ENCODE data around the gene TMEM87B. TPM values are rescaled to one million over a fixed set of nuclear protein-coding genes. Genes with fewer than 3 reads are reported as not detected.

The TMEM87B gene
- total RNA-seq, 8 experiments from 2014 or later = 7.8 to 18.6 (median 15.5) TPM

- Histone ChIP-seq H3K4me3 (no peak overlapping the region), H3K4me1 (replicated peaks in 1 of 2) (peaks cover 0 to 21% of the 10 kb centered on the region in 2 donors), H3K27ac (no peak overlapping the region)
- in situ Hi-C loops (cut with MboI; ENCODE audit: low pct_unique_long_range_greater_than_20kb in 2 of 9, low sequenced_read_pairs in 9 of 9, unreplicated experiment in 9 of 9) = no loop called here
- no peak for ATAC-seq (replicated peaks in 6 of 8)
- WGBS, 10 experiments = 72 to 100% (median 86%) methylated on average over 2 to 3 of the region's 5 CpGs; no CpG with 5 or more reads in 5 of the 10 experiments
These were observed 31.4 kb upstream of the TMEM87B start for GRCh38 chr2:112023707-112024106.

- in situ Hi-C loops (cut with MboI; ENCODE audit: low pct_unique_long_range_greater_than_20kb in 2 of 9, low sequenced_read_pairs in 9 of 9, unreplicated experiment in 9 of 9) = no loop called here
- ATAC-seq (replicated peaks in 6 of 8) = no peak
- Histone ChIP-seq H3K4me3 (no peak overlapping the region), H3K4me1 (replicated peaks in 1 of 2) (peaks cover 0 to 21% of the 10 kb centered on the region in 2 donors), H3K27ac (no peak overlapping the region)
- WGBS, 10 experiments = 49 to 100% (median 79%) methylated on average over 1 to 6 of the region's 9 CpGs; no CpG with 5 or more reads in 2 of the 10 experiments
These were observed 30.8 kb upstream of the TMEM87B start for GRCh38 chr2:112024231-112024630.

GRCh38 chr2:112024896-112025491 lies 30.1 kb upstream of the TMEM87B start:
- WGBS, 10 experiments = 60 to 100% (median 96%) methylated on average over 1 to 6 of the region's 12 CpGs; no CpG with 5 or more reads in 2 of the 10 experiments
- Histone ChIP-seq H3K27ac (no peak overlapping the region), H3K4me1 (replicated peaks in 1 of 2) (peaks cover 0 to 20% of the 10 kb centered on the region in 2 donors), H3K4me3 (no peak overlapping the region)
- in situ Hi-C loops (cut with MboI; ENCODE audit: low pct_unique_long_range_greater_than_20kb in 2 of 9, low sequenced_read_pairs in 9 of 9, unreplicated experiment in 9 of 9) = loop anchor here in 6 of 9 experiments (25.0 kb wide), 2 partner anchors 113 to 138 kb away; partner anchors contain the start of genes ANAPC1 (in 2 of the 6) and MERTK (in 2 of the 6)
- no peak for ATAC-seq (replicated peaks in 6 of 8)

- in situ Hi-C loops (cut with MboI; ENCODE audit: low pct_unique_long_range_greater_than_20kb in 2 of 9, low sequenced_read_pairs in 9 of 9, unreplicated experiment in 9 of 9) = loop anchor here in 6 of 9 experiments (25.0 kb wide), 2 partner anchors 114 to 139 kb away; partner anchors contain the start of genes ANAPC1 (in 2 of the 6) and MERTK (in 2 of the 6)
- H3K27ac ChIP-seq = no peak overlapping the region
- no peak for ATAC-seq (replicated peaks in 6 of 8)
- H3K4me3 ChIP-seq = no peak overlapping the region
- 41 to 100% (median 78%) methylated on average over 1 to 8 of the region's 8 CpGs; no CpG with 5 or more reads in 1 of the 10 experiments for WGBS, 10 experiments
- peaks cover 2 to 12% of the 10 kb centered on the region in 2 donors for H3K4me1 ChIP-seq (replicated peaks in 1 of 2)
These were observed 28.6 kb upstream of the TMEM87B start for GRCh38 chr2:112026509-112026908.

- WGBS, 10 experiments = 50 to 100% (median 90%) methylated on average over 1 to 3 of the region's 3 CpGs
- peaks cover 3 to 11% of the 10 kb centered on the region in 2 donors for H3K4me1 ChIP-seq (replicated peaks in 1 of 2)
These were observed 27.3 kb upstream of the TMEM87B start for GRCh38 chr2:112027767-112028166.

GRCh38 chr2:112029164-112029563 lies 25.9 kb upstream of the TMEM87B start:
- in situ Hi-C loops (cut with MboI; ENCODE audit: low pct_unique_long_range_greater_than_20kb in 2 of 9, low sequenced_read_pairs in 9 of 9, unreplicated experiment in 9 of 9) = loop anchor here in 6 of 9 experiments (25.0 kb wide), 2 partner anchors 117 to 142 kb away; partner anchors contain the start of genes ANAPC1 (in 2 of the 6) and MERTK (in 2 of the 6)
- no peak for ATAC-seq (replicated peaks in 6 of 8)
- no peak overlapping the region for H3K4me3 ChIP-seq
- H3K27ac ChIP-seq = no peak overlapping the region
- WGBS, 10 experiments = 43 to 100% (median 95%) methylated on average over 2 of the region's 2 CpGs; no CpG with 5 or more reads in 2 of the 10 experiments
- peaks cover 3 to 11% of the 10 kb centered on the region in 2 donors for H3K4me1 ChIP-seq (replicated peaks in 1 of 2)

More at GRCh38 chr2:112027767-112028166, 27.3 kb upstream of the TMEM87B start:
- no peak overlapping the region for H3K27ac ChIP-seq
- in situ Hi-C loops (cut with MboI; ENCODE audit: low pct_unique_long_range_greater_than_20kb in 2 of 9, low sequenced_read_pairs in 9 of 9, unreplicated experiment in 9 of 9) = loop anchor here in 6 of 9 experiments (25.0 kb wide), 2 partner anchors 115 to 140 kb away; partner anchors contain the start of genes ANAPC1 (in 2 of the 6) and MERTK (in 2 of the 6)
- ATAC-seq (replicated peaks in 6 of 8) = no peak
- H3K4me3 ChIP-seq = no peak overlapping the region

- peak overlapping the region in 1 of 2 donors; percentile 38 for H3K27ac ChIP-seq
- ATAC-seq (replicated peaks in 6 of 8) = peak in 7 of 8 experiments; percentile 25 to 53 (median 43)
- 7 to 47% (median 22%) methylated on average over 3 to 12 of the region's 12 CpGs for WGBS, 10 experiments
These were observed 23.4 kb upstream of the TMEM87B start for GRCh38 chr2:112031473-112032223.

GRCh38 chr2:112032224-112032586 lies 22.9 kb upstream of the TMEM87B start:
- peak in 6 of 8 experiments; percentile 15 to 90 (median 54) for ATAC-seq (replicated peaks in 6 of 8)
- Histone ChIP-seq H3K4me1 (replicated peaks in 1 of 2) (peaks cover 3 to 11% of the 10 kb centered on the region in 2 donors), H3K4me3 (no peak overlapping the region), H3K27ac (no peak overlapping the region)
- 0 to 100% (median 83%) methylated on average over 1 to 4 of the region's 4 CpGs; no CpG with 5 or more reads in 3 of the 10 experiments for WGBS, 10 experiments
- in situ Hi-C loops (cut with MboI; ENCODE audit: low pct_unique_long_range_greater_than_20kb in 2 of 9, low sequenced_read_pairs in 9 of 9, unreplicated experiment in 9 of 9) = loop anchor here in 6 of 9 experiments (25.0 kb wide), 2 partner anchors 120 to 145 kb away; partner anchors contain the start of genes ANAPC1 (in 2 of the 6) and MERTK (in 2 of the 6)

More at GRCh38 chr2:112031473-112032223, 23.4 kb upstream of the TMEM87B start:
- in situ Hi-C loops (cut with MboI; ENCODE audit: low pct_unique_long_range_greater_than_20kb in 2 of 9, low sequenced_read_pairs in 9 of 9, unreplicated experiment in 9 of 9) = loop anchor here in 6 of 9 experiments (25.0 kb wide), 2 partner anchors 119 to 144 kb away; partner anchors contain the start of genes ANAPC1 (in 2 of the 6) and MERTK (in 2 of the 6)
- Histone ChIP-seq H3K4me3 (no peak overlapping the region), H3K4me1 (replicated peaks in 1 of 2) (peaks cover 3 to 11% of the 10 kb centered on the region in 2 donors)

GRCh38 chr2:112032689-112033465 lies 22.2 kb upstream of the TMEM87B start:
- H3K27ac ChIP-seq = no peak overlapping the region

GRCh38 chr2:112033600-112033999 lies 21.5 kb upstream of the TMEM87B start:
- H3K27ac ChIP-seq = no peak overlapping the region
- no peak overlapping the region for H3K4me3 ChIP-seq
- in situ Hi-C loops (cut with MboI; ENCODE audit: low pct_unique_long_range_greater_than_20kb in 2 of 9, low sequenced_read_pairs in 9 of 9, unreplicated experiment in 9 of 9) = loop anchor here in 6 of 9 experiments (25.0 kb wide), 2 partner anchors 121 to 146 kb away; partner anchors contain the start of genes ANAPC1 (in 2 of the 6) and MERTK (in 2 of the 6)
- no peak for ATAC-seq (replicated peaks in 6 of 8)
- WGBS, 10 experiments = 20 to 100% (median 57%) methylated on average over 1 of the region's 1 CpG; no CpG with 5 or more reads in 6 of the 10 experiments
- peaks cover 3 to 11% of the 10 kb centered on the region in 2 donors for H3K4me1 ChIP-seq (replicated peaks in 1 of 2)

More at GRCh38 chr2:112032689-112033465, 22.2 kb upstream of the TMEM87B start:
- Histone ChIP-seq H3K4me3 (no peak overlapping the region), H3K4me1 (replicated peaks in 1 of 2) (peaks cover 3 to 11% of the 10 kb centered on the region in 2 donors)
- in situ Hi-C loops (cut with MboI; ENCODE audit: low pct_unique_long_range_greater_than_20kb in 2 of 9, low sequenced_read_pairs in 9 of 9, unreplicated experiment in 9 of 9) = loop anchor here in 6 of 9 experiments (25.0 kb wide), 2 partner anchors 121 to 146 kb away; partner anchors contain the start of genes ANAPC1 (in 2 of the 6) and MERTK (in 2 of the 6)
- ATAC-seq (replicated peaks in 6 of 8) = peak in 2 of 8 experiments; percentile 48 to 65
- 0 to 79% (median 70%) methylated on average over 1 to 4 of the region's 4 CpGs; no CpG with 5 or more reads in 1 of the 10 experiments for WGBS, 10 experiments

GRCh38 chr2:112034924-112035323 lies 20.1 kb upstream of the TMEM87B start:
- no peak overlapping the region for H3K27ac ChIP-seq
- H3K4me3 ChIP-seq = no peak overlapping the region
- WGBS, 10 experiments = 43 to 100% (median 87%) methylated on average over 3 of the region's 3 CpGs
- H3K4me1 ChIP-seq (replicated peaks in 1 of 2) = peaks cover 3 to 11% of the 10 kb centered on the region in 2 donors
- in situ Hi-C loops (cut with MboI; ENCODE audit: low pct_unique_long_range_greater_than_20kb in 2 of 9, low sequenced_read_pairs in 9 of 9, unreplicated experiment in 9 of 9) = loop anchor here in 6 of 9 experiments (25.0 kb wide), 2 partner anchors 123 to 148 kb away; partner anchors contain the start of genes ANAPC1 (in 2 of the 6) and MERTK (in 2 of the 6)
- no peak for ATAC-seq (replicated peaks in 6 of 8)
